T-helper 1 cell (primary cell): Measurements from ENCODE around the gene MEP1A.
"Not testable (repeated sequence)": the region's sequence is repeated elsewhere in the genome, so short reads cannot be mapped to it uniquely, and the experiment has no call there.

Source experiments
- DNase-seq, 5 donors: peaks; one replicate each; pipeline ENCODE4 v3.0.0-alpha.2; 2012 to 2020
- total RNA-seq, 4 donors: gene quantifications; one replicate each; lab custom pipeline; 2026; lab: John Stamatoyannopoulos, UW

MEP1A gene, protein sequence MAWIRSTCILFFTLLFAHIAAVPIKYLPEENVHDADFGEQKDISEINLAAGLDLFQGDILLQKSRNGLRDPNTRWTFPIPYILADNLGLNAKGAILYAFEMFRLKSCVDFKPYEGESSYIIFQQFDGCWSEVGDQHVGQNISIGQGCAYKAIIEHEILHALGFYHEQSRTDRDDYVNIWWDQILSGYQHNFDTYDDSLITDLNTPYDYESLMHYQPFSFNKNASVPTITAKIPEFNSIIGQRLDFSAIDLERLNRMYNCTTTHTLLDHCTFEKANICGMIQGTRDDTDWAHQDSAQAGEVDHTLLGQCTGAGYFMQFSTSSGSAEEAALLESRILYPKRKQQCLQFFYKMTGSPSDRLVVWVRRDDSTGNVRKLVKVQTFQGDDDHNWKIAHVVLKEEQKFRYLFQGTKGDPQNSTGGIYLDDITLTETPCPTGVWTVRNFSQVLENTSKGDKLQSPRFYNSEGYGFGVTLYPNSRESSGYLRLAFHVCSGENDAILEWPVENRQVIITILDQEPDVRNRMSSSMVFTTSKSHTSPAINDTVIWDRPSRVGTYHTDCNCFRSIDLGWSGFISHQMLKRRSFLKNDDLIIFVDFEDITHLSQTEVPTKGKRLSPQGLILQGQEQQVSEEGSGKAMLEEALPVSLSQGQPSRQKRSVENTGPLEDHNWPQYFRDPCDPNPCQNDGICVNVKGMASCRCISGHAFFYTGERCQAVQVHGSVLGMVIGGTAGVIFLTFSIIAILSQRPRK
- 0 reads per million in 4 donors for total RNA-seq

DNA sequence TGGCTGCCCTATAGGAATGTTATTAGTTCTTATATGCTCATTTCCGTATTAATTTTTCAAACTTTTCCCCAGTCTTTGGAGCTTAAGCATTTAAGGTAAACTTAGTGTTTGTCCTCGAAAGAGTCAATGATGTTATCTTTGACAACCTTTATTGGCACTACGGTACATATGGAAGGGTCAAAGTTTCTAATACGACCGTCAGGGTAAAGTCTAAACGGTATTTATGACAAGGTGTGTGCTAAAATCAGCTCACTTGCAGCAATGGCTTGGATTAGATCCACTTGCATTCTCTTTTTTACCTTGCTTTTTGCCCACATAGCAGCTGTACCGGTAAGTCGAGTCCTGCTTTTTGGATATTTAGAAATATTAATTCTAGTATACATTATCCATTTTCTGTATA, at the start of gene MEP1A:
TSS of gene MEP1A (plus strand) at position 252 of the 400 bp plus-strand sequence. CDS start at position 262, 10 bp downstream.
- DNase-seq = no peak

DNA sequence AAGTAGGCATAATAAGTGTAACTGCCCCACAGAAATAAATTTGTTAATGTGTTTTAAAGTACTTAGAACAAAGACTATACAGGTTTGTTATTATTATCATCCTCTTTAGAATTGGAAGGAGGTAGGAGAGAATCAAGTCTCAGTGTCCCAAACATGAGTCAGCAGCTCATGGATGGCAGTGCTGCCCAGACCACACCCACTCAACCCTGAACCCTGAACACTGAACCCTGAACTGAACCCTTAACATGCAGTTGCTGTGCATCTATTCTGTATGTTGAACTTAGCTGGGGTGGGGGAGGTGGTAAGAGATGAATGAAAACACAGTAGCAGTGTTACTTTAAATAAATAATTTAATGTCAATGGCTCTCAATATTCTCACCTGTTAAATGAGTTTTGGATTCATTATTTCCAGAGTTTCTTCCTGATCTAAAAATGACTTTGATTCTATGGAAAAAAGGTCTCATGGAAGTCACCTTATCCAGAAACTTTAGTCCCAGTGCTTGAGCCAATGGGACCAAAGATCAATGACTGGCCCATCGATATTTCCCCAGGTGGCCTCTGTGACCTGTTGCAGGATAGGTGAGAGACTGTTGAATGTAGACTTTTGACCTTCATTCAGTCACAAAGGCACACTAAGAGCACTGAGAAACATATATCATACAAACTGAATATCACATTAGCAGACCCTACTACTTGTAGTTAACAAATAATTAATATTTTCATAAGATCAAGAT, 49.6 kb upstream of the MEP1A start:
- no peak for DNase-seq

DNA sequence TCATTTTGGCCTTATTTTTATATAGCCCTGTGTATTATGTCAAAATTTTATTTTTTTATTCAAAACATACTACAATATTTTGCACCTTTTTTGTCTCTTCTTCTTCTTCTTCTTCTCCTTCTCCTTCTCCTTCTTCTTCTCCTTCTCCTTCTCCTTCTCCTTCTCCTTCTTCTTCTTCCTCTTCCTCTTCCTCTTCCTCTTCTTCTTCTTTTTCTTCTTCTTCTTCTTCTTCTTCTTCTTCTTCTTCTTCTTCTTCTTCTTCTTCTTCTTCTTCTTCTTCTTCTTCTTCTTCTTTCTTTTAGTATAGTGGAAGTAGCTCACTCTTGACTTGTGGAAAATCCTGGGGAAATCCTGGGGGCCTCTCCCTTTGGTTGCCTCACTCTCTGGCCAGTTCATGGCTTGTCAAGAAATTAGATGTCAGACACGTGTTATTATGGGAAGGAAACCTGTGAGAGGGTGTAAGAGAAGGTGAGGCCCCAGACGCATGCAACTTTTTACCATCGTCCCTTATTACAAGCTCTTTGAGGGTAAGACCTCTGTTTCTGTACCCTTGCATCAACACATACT, 48.9 kb upstream of the MEP1A start:
- DNase-seq = not testable (repeated sequence)

DNA sequence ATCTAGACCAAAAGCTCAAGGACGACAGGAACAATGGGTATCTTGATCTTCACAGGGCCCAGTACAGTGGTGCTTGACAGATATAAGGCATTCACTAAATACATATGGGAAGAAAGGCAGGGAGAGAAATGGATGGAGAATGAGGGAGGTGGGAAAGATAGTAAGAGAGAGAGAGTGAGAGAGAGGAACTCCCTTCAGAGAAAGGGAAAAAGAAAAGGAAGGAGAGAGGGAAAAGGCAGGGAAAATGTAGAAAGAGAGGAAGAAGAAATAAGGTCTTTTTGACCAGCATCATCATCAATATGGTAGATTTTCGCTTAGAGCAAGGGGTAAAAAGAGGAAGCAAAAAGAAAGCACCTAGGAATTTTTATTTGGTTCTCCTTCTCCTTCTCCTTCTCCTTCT, 47.2 kb upstream of the MEP1A start:
- no peak for DNase-seq

DNA sequence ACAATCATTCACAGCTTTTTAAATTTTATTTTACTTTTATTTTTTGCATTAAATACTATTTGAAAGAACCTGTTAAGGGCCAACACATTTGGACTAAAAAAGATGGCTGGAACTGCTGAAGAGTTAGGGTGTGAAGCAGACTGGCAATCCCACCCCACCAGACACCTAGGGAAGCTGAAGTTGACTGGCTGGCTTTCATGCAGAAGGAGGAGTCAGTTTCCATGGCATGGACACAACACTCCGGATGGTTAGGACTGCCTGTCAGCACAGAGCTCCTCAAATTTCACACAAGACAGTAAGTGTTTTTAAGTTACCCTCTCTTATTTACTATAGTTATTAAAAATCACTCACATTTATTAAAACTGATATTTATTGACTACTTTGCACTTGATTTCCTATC, 46.5 kb upstream of the MEP1A start, which contains the start of gene ANKRD66:
TSS of gene ANKRD66 (plus strand) at position 238 of the 400 bp plus-strand sequence. CDS start 5,016 bp downstream, outside the sequence.
- no peak for DNase-seq

DNA sequence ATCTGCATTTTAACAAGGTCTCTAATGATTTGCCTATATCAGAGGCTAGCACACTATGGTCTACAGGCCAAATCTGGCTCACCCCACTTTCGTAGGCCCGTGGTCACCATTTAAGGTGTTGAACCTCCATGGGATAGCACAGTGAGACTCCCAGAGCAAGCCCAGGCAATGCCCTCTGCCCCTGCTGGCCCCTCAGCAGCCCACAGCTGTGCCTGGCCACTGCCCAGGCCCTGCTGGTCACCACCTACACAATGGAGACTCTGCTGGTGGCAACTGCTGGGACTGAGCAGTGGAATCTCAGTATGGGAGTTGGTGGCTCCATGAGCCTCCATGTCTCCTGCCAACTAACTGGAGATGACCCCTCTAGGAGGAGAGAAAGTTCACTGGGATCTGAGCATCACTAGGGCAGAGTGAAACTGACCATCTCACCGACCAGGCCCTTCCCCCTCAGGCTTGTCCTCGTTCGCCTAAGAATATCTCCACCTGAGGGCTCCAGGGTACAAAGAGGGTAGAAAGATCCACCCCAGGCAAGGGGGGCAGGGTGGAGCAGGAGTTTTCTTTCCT, 44.2 kb upstream of the MEP1A start:
- no peak for DNase-seq

DNA sequence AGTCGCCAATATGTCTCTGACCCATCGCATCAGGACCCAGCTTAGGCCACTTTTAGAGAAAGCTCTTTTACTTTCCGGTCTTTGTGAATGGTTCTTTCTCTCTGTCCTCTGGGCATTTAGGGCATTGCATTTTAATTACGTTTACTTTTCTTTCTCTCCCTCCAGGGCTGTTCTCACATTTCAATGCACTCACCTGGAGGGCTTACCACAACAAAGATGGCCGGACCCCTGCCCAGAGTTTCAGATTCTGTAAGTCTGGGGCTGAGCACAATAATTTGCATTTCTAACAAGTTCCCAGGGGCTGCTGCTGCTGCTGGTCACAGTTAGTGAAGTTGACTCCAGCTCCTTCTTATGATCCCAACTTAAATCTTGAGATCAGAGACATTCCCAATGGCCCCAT, 43.5 kb upstream of the MEP1A start:
- DNase-seq = no peak

DNA sequence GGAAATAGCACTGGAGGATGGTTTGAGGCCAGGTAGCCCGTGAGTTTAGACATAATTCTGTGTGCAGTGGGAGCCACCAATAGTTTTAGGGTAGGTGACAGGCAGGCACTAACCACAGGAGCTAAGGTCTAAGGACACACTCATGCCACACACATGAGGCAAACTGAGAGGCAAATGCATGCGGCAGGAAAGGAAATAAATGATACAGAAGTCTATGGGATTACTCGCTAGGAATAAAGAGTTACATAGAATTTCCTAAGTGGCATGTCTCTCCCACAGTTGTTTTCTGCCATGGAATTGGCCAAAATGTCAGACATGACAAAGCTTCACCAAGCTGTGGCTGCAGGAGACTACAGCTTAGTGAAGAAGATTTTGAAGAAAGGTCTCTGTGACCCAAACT, 41.5 kb upstream of the MEP1A start:
- no peak for DNase-seq

DNA sequence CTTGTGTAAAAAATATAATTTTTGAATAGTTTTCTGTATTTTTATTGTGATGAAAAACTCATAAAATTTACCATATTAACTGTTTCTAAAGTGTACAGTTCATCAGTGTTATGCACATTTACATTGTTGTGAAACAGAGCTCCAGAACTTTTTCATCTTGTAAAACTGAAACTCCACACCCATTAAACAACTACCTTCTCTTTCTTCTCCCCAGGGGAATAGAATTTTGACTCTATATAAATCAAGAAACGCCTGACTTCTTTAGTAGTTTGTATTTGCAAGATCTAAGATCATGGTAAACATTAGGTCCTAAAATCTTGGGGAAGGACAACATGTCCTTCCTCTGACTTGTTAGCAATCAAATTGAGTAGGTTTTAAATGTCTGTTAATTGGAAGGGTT, 37.3 kb upstream of the MEP1A start:
- no peak for DNase-seq

DNA sequence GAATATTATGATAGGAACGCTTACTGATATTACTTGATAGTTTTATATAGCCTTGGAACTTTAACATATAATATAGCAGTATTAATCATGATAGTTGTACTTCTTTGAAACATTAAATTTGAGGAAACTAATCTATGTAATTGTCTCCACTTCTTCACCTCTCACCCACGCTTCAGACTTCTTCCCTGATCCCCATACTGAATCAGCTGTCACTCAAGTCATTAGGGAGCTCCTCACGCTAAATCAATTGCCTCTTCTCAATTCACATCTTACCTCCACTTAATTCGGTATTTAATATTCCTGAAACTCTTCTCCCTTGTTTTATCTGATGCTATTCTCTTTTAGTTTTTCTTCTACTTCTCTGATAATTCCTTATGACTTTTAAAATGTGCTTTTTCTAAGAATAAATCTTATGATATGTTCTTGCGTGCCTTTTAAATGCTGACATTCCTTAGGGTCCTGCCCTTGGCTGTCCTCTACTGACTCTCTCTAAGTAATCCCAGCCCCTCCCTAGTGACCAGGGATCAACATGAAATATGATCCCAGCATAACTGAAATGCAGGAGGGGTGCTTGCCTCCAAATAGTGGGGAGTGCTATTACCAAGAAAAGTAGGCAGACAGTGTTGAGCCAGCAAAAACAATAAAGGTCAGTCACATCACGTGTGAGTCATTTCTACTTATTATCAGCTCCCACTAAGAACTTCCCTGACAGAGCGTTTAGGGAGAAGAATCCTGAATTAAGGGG, 36.5 kb upstream of the MEP1A start:
- no peak for DNase-seq

DNA sequence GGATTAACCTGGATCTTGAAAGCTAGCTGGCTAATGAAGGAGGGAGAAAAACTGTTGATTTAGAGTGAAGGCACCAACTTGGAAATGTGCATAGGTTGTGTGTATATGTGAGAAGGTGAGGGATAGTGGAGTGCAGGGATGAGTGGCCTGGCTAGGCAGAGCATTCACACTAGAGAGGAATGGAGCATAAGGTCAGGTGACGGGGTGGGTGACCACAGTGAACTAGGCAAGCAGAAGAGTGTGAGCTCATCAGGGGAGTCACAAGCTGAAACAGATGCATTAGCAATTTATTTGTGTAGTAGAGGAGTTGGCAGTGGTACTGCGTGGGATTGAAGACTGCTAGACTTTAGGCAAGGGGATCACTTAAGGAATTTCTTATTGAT, 36.0 kb upstream of the MEP1A start:
- no peak for DNase-seq

DNA sequence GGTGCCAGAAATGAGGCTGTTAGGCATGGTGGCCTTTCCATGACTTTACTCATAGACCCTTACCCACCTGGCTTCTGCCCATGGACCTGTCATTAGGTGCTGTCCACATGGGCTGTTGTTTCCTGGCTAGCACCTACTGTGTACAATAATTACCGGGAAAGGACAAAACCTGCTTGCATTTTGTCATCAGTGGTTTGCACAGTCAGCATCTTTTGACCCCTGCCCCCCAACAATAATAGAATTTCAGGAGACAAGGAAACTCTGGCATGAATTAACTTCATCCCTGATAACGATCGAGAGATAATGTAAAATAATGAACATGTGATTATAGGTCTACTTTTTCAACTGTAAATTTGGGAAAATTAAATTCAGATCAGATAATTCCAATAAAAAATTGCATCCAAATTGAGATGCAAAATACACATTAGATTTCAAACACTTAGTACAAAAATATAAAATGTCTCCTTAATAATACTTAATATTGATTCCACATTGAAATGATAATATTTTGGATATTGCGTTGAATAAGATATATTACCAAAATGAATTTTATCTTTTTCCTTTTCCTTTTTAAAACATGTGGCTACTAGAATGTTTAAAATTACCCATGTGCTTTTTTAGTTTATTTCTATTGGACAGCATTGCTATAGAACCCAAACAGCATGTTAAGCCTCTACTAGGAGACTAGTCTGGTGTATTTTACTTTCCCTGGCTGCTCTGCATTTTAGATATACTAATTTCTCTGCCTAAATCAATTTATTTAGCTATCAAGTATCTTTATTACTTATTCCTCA, 34.0 kb upstream of the MEP1A start:
- no peak for DNase-seq

DNA sequence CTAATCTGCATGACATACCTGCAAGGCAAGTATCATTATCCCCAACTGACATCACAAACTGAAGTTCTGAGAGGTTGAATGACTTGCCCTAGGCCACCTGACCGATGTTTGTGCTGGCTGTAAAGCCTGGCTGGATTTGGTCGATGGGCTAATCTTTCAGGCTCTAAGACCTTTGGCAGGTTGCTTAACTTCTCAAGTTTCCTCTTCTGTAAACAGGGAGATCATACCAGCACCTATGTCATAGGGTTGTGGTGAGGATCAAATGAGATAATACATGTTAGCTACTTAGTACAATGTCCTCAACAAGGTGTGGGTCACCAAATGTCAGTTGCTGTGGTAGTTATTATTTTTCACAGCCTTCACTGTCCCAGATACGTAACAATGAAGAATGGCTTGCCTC, 32.3 kb upstream of the MEP1A start:
- DNase-seq = no peak

DNA sequence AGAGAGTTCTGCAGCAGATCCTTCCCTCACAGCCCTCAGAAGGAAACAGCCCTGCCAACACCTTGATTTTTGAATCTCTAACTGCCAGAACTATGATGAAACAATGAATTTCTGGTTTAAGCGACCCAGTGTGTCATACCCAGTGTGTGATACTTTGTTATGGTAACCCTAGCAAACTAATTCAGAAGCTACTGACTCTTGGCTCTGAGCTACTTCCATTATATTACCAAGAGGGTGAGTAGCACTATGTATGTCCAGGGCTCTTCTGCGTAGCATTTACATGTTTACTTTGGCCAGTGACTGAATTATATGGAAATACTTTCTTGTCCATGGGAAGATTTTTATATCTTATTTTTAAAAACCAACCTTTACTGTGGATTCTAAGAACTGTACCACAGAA, 29.7 kb upstream of the MEP1A start:
- DNase-seq = no peak

DNA sequence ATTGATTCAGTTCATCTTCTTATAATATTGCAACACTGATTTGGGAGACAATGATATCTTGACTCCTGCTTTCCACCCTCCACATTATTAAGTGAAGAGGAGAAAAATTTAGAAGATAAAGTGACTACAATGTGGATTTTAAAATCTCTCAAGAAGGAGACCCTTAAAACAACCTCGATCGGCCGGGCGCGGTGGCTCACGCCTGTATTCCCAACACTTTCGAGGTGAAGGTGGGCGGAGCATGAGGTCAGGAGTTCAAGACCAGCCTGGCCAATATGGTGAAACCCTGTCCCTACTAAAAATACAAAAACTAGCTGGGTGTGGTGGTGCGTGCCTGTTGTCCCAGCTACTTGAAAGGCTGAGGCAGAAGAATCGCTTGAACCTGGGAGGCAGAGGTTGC, 28.9 kb upstream of the MEP1A start:
- DNase-seq = not testable (repeated sequence)

DNA sequence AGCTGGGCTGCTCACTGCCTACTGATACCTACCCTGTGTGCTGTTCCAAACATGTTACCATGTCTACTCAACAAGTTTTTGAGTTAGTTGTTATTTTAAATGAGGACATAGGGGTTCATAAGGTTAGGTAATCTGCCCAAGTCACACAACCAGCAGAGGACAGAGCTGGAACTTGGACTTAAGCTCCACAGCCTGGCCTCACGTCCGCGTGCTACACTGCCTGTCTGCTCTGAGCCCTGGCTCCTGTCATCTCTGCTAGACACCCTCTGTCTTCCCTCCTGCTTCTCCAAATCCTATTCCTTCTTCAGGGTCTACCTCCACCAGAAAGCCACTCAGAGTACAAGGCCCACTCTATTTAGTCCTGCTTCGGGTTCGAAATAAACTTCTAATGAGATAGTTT, 28.2 kb upstream of the MEP1A start:
- DNase-seq = no peak

DNA sequence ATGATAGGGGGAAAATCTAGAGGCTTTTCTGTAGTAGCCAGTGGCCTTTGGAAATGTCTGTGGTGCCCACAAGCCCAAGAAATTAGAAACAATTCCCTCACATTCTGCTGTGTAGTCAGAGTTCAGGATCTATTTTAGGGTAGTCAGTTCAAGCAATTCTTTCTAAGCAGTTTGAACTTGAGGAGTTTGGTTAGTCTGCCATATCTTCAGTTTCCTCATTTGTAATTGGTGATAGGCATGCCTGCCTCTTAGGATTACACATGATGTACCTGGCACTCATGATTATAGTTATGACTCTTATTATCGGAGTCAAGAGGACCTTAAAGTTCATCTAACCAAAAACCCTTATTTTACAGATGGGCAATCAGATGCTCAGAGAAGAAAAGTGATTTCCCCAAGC, 21.2 kb upstream of the MEP1A start:
- no peak for DNase-seq

DNA sequence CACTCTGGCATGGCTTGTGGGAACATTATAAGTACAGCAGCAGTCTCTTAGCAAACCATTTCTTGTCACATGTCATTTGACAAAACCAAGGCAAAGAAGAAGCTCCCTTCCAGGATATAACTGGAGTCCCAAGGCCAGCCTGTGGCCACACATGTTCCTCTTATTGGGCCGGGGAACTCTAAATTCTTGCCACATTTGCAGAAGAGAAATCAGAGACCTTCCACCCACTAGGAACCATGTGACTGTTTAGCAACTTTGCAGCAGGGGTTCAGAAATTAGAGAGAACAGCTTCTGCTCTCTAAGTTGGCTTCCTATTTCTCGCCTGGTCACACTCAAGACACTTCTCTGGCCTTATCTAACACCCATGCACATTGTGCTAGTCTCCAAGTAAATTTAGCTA, 20.4 kb upstream of the MEP1A start:
- no peak for DNase-seq

DNA sequence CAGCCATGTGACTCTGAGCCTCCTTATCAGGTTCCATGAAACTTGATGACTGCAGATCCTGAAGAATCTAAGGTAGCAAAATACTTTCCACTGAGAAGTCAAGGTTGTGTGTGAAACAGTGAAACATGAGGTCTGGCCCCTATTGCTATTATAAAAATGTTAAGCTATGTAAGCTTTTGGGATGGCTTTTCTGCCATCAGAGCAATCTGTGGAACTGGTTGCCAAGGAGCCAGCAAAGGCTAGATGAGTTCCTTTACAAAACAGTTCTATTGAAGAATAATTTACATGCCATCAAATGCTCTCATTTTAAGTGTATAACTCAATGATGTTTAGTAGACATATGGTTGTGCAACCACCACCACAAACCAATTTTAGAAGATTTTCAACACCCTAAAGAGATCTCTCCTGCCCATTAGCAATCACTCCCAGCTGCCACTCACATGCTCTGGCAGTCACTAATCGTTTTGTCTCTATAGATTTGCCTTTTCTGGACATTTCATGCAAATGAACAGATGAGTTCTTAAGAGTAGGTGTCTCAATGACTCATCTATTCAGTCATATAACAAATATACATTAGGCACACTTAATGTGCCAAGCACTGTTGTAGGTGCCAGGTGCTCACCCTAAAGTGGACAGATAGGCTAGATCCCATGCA, 19.9 kb upstream of the MEP1A start:
- no peak for DNase-seq

DNA sequence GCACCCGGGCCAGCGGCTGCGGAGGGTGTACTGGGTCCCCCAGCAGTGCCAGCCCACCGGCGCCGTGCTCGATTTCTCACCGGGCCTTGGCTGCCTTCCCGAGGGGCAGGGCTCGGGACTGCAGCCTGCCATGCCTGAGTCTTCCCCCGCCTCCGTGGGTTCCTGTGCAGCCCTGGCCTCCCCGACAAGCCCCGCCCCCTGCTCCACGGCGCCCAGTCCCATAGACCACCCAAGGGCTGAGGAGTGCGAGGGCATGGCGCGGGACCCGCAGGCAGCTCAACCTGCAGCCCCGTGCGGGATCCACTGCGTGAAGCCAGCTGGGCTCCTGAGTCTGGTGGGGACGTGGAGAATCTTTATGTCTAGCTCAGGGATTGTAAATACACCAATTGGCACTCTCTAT, 18.5 kb upstream of the MEP1A start:
- DNase-seq = not testable (repeated sequence)
